Islet precursor cell (in vitro differentiated cells): ENCODE data around the gene PTRHD1.
"Not testable (repeated sequence)": the region's sequence is repeated elsewhere in the genome, so short reads cannot be mapped to it uniquely, and the experiment has no call there.

ENCODE experiments used
- DNase-seq: peaks from one replicate; pipeline ENCODE4 v3.0.0-alpha.2; 2018

Gene PTRHD1

DNA sequence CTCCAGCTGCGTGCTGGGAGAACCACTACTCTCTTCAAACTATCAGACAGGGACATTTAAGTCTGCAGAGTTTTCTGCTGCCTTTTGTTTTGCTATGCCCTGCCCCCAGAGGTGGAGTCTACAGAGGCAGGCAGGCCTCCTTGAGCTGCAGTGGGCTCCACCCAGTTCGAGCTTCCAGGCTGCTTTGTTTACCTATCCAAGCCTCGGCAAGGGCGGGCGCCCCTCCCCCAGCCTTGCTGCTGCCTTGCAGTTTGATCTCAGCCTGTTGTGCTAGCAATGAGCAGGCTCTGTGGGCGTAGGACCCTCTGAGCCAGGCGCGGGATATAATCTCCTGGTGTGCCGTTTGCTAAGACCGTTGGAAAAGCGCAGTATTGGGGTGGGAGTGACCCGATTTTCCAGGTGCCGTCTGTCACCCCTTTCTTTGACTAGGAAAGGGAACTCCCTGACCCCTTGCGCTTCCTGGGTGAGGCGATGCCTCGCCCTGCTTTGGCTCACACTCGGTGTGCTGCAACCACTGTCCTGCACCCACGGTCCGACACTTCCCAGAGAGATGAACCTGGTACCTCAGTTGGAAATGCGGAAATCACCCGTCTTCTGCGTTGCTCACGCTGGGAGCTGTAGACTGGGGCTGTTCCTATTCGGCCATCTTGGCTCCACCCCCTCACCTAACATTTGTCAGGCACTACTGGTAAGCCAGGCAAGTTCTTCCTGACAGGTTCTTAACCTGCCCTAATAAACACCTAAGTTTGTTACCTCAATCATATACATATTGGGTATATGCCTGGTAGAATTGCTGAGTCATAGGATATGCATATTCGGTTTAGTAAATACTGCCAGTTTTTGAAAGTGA lies 12.8 kb upstream of the PTRHD1 start:
- peak; percentile 27 for DNase-seq

DNA sequence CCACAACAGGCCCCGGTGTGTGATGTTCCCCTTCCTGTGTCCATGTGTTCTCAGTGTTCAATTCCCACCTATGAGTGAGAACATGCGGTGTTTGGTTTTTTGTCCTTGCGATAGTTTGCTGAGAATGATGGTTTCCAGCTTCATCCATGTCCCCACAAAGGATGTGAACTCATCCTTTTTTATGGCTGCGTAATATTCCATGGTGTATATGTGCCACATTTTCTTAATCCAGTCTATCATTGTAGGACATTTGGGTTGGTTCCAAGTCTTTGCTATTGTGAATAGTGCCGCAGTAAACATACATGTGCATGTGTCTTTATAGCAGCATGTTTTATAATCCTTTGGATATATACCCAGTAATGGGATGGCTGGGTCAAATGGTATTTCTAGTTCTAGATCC lies 7.3 kb upstream of the PTRHD1 start:
- DNase-seq: not testable (repeated sequence)

GRCh38 chr2:24797644-24798043 lies 4.5 kb upstream of the PTRHD1 start:
- no peak for DNase-seq

DNA sequence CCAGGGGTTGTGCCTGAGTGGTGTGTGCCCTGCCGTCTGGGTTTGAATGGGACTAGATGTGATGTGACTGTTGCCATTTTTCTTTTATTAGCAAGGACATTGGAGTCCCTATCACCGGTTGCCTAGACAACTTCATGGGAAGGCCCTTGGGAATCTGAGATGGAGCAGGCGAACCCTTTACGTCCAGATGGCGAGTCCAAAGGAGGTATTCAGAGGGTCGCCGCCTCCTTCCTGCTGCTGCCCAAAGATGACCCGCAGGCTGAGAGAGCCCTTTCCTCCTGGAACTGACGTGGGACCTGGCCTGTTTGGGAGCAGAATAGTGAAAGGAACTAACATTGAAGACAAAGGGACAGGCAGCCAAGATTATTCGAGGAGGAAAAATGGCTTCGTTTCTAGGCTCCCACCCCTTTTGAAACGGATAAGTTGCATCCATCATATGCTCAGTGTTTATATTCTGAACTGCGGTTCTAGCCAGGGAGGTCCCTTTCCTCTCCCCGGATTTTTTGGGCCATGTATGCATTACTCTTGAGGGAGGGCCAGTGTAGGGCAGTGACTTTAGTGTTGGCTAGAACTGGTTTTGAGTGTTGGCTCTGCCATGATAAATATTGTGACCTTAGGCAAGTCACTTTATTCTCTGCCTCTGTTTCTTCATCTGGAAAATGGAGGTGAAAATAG lies 707 bp upstream of the PTRHD1 start:
- DNase-seq: peak; percentile 70

- no peak for DNase-seq
Measured at GRCh38 chr2:24792542-24792873, 683 bp downstream of the PTRHD1 start.

- DNase-seq: no peak
Measured at GRCh38 chr2:24791452-24791851, 1.7 kb downstream of the PTRHD1 start.

- DNase-seq: no peak
Measured at GRCh38 chr2:24788816-24789215, 4.4 kb downstream of the PTRHD1 start.

DNA sequence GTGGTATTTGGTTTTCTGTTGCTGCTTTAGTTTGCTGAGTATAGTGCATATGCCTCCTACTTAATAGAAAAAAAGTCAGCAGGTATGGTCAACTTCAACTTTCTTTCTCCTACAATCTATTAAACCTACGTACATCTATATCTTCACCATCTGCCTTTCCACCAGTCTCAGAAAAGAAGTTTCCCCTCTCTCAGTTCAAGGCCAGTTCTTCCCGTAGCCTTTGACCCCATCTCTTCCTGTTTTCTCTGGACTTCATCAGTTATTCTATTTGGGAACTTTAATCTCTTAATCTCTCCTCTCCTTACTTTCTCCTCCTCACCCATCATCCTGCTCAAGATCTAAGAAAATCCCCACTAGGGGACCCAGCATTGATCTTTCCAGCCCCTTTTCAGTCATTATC lies 5.7 kb downstream of the PTRHD1 start:
- no peak for DNase-seq

GRCh38 chr2:24785671-24786321 lies 7.4 kb downstream of the PTRHD1 start:
- DNase-seq: no peak

GRCh38 chr2:24783641-24784040 lies 9.6 kb downstream of the PTRHD1 start:
- no peak for DNase-seq

- peak; percentile 52 for DNase-seq
Measured at GRCh38 chr2:24779116-24779515, 14.1 kb downstream of the PTRHD1 start.

DNA sequence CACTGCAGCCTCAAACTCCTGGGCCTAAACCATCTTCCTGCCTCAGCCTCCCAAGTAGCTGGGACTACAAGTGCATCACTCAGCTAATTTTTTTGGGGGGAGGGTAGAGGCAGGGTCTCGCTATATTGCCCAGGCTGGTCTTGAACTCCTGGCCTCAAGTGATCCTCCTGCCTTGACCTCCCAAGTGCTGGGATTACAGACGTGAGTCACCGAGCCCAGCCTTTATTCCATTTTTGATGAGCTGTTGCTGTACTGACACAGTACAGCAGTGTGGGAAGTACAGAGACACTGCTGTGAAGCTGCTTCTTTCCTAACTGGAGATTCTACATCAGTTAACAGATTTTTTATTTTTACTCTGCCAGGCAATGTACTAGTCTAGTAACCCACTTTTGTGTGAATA lies 18.8 kb downstream of the PTRHD1 start:
- peak; percentile 30 for DNase-seq

- peak; percentile 50 for DNase-seq
Measured at GRCh38 chr2:24771764-24772586, 21.2 kb downstream of the PTRHD1 start.

DNA sequence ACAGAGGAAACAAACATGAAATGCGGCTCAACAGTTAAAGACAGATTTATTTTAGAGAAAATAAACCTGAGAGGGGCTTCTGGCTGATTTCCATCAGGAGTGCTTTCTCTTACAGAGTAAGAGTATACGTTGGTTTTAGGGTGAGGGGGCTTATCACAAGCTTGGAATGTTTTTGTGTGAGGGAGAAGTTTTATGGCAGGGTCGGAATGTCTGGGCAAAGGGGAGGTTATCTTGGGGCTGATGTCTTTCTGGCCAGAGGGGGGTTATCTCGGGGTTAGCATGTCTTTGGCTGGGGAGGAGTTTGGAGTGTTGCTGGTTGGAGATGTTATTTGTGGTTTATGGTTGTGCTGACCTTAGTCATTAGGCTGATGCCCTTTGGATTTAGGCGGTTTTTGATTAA lies 22.1 kb downstream of the PTRHD1 start:
- DNase-seq: peak; percentile 43

- DNase-seq: no peak
Measured at GRCh38 chr2:24768601-24769000, 24.6 kb downstream of the PTRHD1 start.

DNA sequence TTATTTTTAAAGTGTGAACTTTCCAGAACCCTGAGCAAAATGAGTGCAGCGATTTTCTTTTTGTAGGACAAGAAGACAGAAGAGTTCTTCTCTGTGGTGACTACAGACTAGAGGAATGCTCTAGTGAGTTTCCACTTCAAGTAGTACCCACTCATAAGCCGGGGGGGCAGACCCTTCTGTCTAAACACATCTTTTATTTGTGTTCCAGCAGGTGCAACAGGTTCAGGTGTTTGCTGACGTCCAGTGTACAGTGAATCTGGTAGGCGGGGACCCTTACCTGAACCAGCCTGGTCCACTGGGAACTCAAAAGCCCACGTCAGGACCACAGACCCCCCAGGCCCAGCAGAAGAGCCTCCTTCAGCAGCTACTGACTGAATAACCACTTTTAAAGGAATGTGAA lies 25.2 kb downstream of the PTRHD1 start:
- no peak for DNase-seq

GRCh38 chr2:24766609-24767008 lies 26.6 kb downstream of the PTRHD1 start:
- no peak for DNase-seq

DNA sequence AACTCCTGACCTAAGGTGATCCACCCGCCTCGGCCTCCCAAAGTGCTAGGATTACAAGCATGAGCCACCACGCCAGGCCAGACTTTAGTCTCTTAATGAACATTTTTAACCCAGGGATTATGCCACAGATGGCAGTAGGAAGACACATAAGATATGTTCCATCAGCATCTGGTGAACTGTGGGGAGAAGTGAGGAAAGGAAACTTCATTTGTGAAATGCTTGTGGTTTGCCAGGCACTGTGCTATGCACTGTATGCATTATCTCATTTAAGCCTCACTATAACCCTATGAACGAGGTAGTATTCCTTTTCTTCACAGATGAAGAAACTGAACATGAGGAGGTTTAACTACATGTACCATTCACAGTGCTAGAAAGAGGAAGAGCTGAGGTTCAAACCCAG lies 29.3 kb downstream of the PTRHD1 start:
- no peak for DNase-seq

DNA sequence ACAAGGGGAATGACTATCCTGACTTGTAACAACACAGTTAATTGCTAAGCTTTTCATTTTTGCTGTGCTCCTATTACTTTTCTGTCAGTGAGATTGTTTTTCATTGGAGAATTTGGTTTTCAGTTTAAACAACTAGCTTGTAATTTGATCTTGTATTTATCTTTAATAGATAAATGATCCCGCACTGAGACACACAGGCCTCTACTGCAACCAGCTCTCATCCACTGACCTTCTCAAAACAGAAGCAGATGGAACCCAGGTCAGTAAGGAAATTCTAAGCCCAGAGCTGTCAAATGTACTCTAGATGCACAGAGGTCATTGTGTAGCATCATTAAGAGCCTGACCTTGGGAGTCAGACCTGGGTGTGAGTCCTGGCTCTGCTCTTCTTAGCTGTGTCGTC lies 30.7 kb downstream of the PTRHD1 start:
- DNase-seq: no peak

GRCh38 chr2:24761866-24762265 lies 31.3 kb downstream of the PTRHD1 start:
- DNase-seq: no peak

- no peak for DNase-seq
Measured at GRCh38 chr2:24756789-24757188, 36.4 kb downstream of the PTRHD1 start.

DNA sequence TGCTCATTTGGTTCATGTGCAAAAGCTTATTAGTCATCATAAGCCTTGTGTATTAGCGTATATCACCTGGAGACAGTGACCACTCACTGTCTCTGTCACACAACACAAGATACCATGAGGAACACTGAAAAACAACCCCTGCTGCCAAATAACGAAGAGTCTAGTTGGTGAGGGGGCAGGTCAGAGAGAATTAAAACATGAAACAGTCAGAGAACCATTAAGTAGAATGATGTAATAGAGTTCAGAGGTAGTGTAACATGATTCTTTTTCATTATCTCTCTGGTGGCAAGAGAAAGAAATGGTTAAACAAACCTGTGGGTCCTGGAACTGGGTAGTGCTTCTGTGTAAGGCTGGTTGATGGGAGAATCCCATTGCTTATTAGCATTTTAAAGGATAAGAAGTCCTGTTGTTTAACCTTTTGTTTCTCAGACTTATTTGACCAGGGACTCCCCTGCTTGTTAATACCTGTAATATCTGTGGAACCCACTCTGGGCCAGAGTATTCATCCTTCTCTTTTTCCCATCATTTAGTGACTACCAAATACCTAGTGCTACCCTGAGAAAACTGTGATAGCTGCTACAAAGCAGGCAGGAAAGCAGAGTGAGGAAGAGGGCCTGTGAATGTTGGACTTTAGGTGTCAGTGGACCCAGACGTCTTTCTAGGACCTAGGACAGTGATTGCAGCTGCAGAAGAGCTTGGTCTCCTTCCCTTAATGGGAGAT lies 38.0 kb downstream of the PTRHD1 start:
- no peak for DNase-seq
